T-helper 1 cell treated with Interleukin-12 subunit alpha and Interleukin-12 subunit beta and Interleukin-4 antibody, amounts not matched to agents 30 μg/mL and 1 μg/mL, for 36 hours (primary cell): ENCODE measurements around the gene CFAP73.
A peak's percentile ranks its signal among the peaks of the same experiment; 100 is the strongest.
"Not testable (repeated sequence)": the region's sequence is repeated elsewhere in the genome, so short reads cannot be mapped to it uniquely, and the experiment has no call there.

Source experiments
- H3K27ac Mint-ChIP-seq: one replicate; pipeline ENCODE4 v1.8.0; 2021; ENCODE audit warnings: mild to moderate bottlenecking, mixed read lengths
- H3K27me3 Mint-ChIP-seq: one replicate; pipeline ENCODE4 v1.8.0; 2021; ENCODE audit warnings: low read depth, mixed read lengths
- H3K36me3 Mint-ChIP-seq: one replicate; pipeline ENCODE4 v1.8.0; 2021; ENCODE audit warnings: low read depth, mixed read lengths
- H3K4me1 Mint-ChIP-seq: one replicate; pipeline ENCODE4 v1.8.0; 2021; ENCODE audit warnings: low read depth, mixed read lengths
- H3K4me3 Mint-ChIP-seq: one replicate; pipeline ENCODE4 v1.8.0; 2021; ENCODE audit warnings: mild to moderate bottlenecking, moderate library complexity, mixed read lengths
- H3K9me3 Mint-ChIP-seq: one replicate; pipeline ENCODE4 v1.8.0; 2021; ENCODE audit warnings: mixed read lengths

CFAP73 gene

GRCh38 chr12:113196582-113196981, 47.1 kb downstream of the CFAP73 start:
- H3K4me3 Mint-ChIP-seq: no peak overlapping the region
- H3K36me3 Mint-ChIP-seq: peaks cover 10% of the 10 kb centered on the region
- no peaks in the 10 kb centered on the region for H3K27me3 Mint-ChIP-seq
- no peak overlapping the region for H3K27ac Mint-ChIP-seq
- no peaks in the 10 kb centered on the region for H3K9me3 Mint-ChIP-seq
- H3K4me1 Mint-ChIP-seq: peaks cover 15% of the 10 kb centered on the region

- Mint-ChIP-seq H3K27ac (no peak overlapping the region), H3K27me3 (no peaks in the 10 kb centered on the region), H3K9me3 (no peaks in the 10 kb centered on the region), H3K4me1 (peaks cover 15% of the 10 kb centered on the region), H3K36me3 (peaks cover 8% of the 10 kb centered on the region), H3K4me3 (no peak overlapping the region)
These were observed 47.5 kb downstream of the CFAP73 start for GRCh38 chr12:113196990-113197389.

GRCh38 chr12:113197518-113198077, 48.1 kb downstream of the CFAP73 start:
- Mint-ChIP-seq H3K27ac (no peak overlapping the region), H3K4me1 (peaks cover 15% of the 10 kb centered on the region), H3K9me3 (no peaks in the 10 kb centered on the region), H3K4me3 (no peak overlapping the region), H3K27me3 (no peaks in the 10 kb centered on the region), H3K36me3 (peaks cover 2% of the 10 kb centered on the region)

GRCh38 chr12:113198296-113198695, 48.8 kb downstream of the CFAP73 start:
- Mint-ChIP-seq H3K4me1 (peaks cover 15% of the 10 kb centered on the region), H3K27ac (no peak overlapping the region), H3K9me3 (no peaks in the 10 kb centered on the region), H3K4me3 (no peak overlapping the region), H3K27me3 (no peaks in the 10 kb centered on the region), H3K36me3 (peaks cover 2% of the 10 kb centered on the region)

GRCh38 chr12:113200021-113200797, 50.7 kb downstream of the CFAP73 start:
- no peaks in the 10 kb centered on the region for H3K9me3 Mint-ChIP-seq
- no peaks in the 10 kb centered on the region for H3K36me3 Mint-ChIP-seq
- no peak overlapping the region for H3K4me3 Mint-ChIP-seq
- H3K27me3 Mint-ChIP-seq: no peaks in the 10 kb centered on the region
- no peak overlapping the region for H3K27ac Mint-ChIP-seq
- H3K4me1 Mint-ChIP-seq: peaks cover 16% of the 10 kb centered on the region

GRCh38 chr12:113201187-113202177, 52.0 kb downstream of the CFAP73 start:
- no peak overlapping the region for H3K27ac Mint-ChIP-seq
- no peak overlapping the region for H3K4me3 Mint-ChIP-seq

GRCh38 chr12:113202300-113203075, 53.0 kb downstream of the CFAP73 start:
- no peak overlapping the region for H3K4me3 Mint-ChIP-seq
- peaks cover 22% of the 10 kb centered on the region for H3K4me1 Mint-ChIP-seq

More at GRCh38 chr12:113201187-113202177, 52.0 kb downstream of the CFAP73 start:
- Mint-ChIP-seq H3K27me3 (no peaks in the 10 kb centered on the region), H3K36me3 (no peaks in the 10 kb centered on the region), H3K9me3 (no peaks in the 10 kb centered on the region), H3K4me1 (peaks cover 21% of the 10 kb centered on the region)

GRCh38 chr12:113203852-113204760, 54.6 kb downstream of the CFAP73 start:
- H3K27ac Mint-ChIP-seq: peak overlapping the region; percentile 24
- no peaks in the 10 kb centered on the region for H3K9me3 Mint-ChIP-seq
- no peak overlapping the region for H3K4me3 Mint-ChIP-seq
- H3K36me3 Mint-ChIP-seq: no peaks in the 10 kb centered on the region
- peaks cover 29% of the 10 kb centered on the region for H3K4me1 Mint-ChIP-seq
- no peaks in the 10 kb centered on the region for H3K27me3 Mint-ChIP-seq

More at GRCh38 chr12:113202300-113203075, 53.0 kb downstream of the CFAP73 start:
- H3K9me3 Mint-ChIP-seq: no peaks in the 10 kb centered on the region
- no peaks in the 10 kb centered on the region for H3K36me3 Mint-ChIP-seq
- H3K27ac Mint-ChIP-seq: peak overlapping the region; percentile 15
- no peaks in the 10 kb centered on the region for H3K27me3 Mint-ChIP-seq

- H3K9me3 Mint-ChIP-seq: no peaks in the 10 kb centered on the region
- H3K4me3 Mint-ChIP-seq: no peak overlapping the region
- peaks cover 35% of the 10 kb centered on the region for H3K4me1 Mint-ChIP-seq
- no peak overlapping the region for H3K27ac Mint-ChIP-seq
- no peaks in the 10 kb centered on the region for H3K36me3 Mint-ChIP-seq
- no peaks in the 10 kb centered on the region for H3K27me3 Mint-ChIP-seq
These were observed 55.3 kb downstream of the CFAP73 start for GRCh38 chr12:113204804-113205203.

- H3K27ac Mint-ChIP-seq: peak overlapping the region; percentile 95
- H3K4me1 Mint-ChIP-seq: peaks cover 48% of the 10 kb centered on the region
- not testable (repeated sequence) for H3K27me3 Mint-ChIP-seq, H3K9me3 Mint-ChIP-seq, H3K4me3 Mint-ChIP-seq, H3K36me3 Mint-ChIP-seq
These were observed 57.3 kb downstream of the CFAP73 start for GRCh38 chr12:113206802-113207201.

GRCh38 chr12:113207613-113208040, 58.1 kb downstream of the CFAP73 start:
- peaks cover 8% of the 10 kb centered on the region for H3K36me3 Mint-ChIP-seq
- H3K27me3 Mint-ChIP-seq: no peaks in the 10 kb centered on the region

GRCh38 chr12:113208041-113208934, 58.8 kb downstream of the CFAP73 start:
- H3K36me3 Mint-ChIP-seq: peaks cover 11% of the 10 kb centered on the region
- H3K9me3 Mint-ChIP-seq: peaks cover 3% of the 10 kb centered on the region
- peak overlapping the region; percentile 95 for H3K27ac Mint-ChIP-seq
- H3K4me1 Mint-ChIP-seq: peaks cover 51% of the 10 kb centered on the region
- peak overlapping the region; percentile 79 for H3K4me3 Mint-ChIP-seq
- no peaks in the 10 kb centered on the region for H3K27me3 Mint-ChIP-seq

More at GRCh38 chr12:113207613-113208040, 58.1 kb downstream of the CFAP73 start:
- peak overlapping the region; percentile 79 for H3K4me3 Mint-ChIP-seq
- H3K4me1 Mint-ChIP-seq: peaks cover 48% of the 10 kb centered on the region
- peak overlapping the region; percentile 95 for H3K27ac Mint-ChIP-seq
- peaks cover 3% of the 10 kb centered on the region for H3K9me3 Mint-ChIP-seq
